Fibroblast of pulmonary artery (primary cell): ENCODE results near the gene ETV7.

Experiments used
- DNase-seq: peaks from one replicate; pipeline ENCODE4 v3.0.0-alpha.2; 2010; ENCODE audit warnings: low read depth
- H3K4me3 ChIP-seq: replicated peaks from 2 replicates; pipeline ENCODE4 v1.5.1; 2011; ENCODE audit warnings: low read depth, mild to moderate bottlenecking, control low read depth, low read length, moderate library complexity
- CTCF ChIP-seq: IDR thresholded peaks from 2 replicates; pipeline ENCODE4 v1.5.1; 2011; ENCODE audit warnings: mild to moderate bottlenecking, control low read depth, low read length, inconsistent platforms; ENCODE audit errors: missing control alignments

Gene ETV7

GRCh38 chr6:36350681-36351571 lies 36.5 kb downstream of the ETV7 start:
- TF ChIP-seq CTCF = no peak
- peak; percentile 97 for DNase-seq
- H3K4me3 ChIP-seq = no peak overlapping the region

- no peak for TF ChIP-seq CTCF
- no peak overlapping the region for H3K4me3 ChIP-seq
- peak; percentile 56 for DNase-seq
Measured at GRCh38 chr6:36350082-36350481, 37.4 kb downstream of the ETV7 start.

GRCh38 chr6:36349240-36349639 lies 38.2 kb downstream of the ETV7 start:
- DNase-seq = no peak
- TF ChIP-seq CTCF = no peak
- H3K4me3 ChIP-seq = no peak overlapping the region

GRCh38 chr6:36347621-36348020 lies 39.8 kb downstream of the ETV7 start:
- no peak overlapping the region for H3K4me3 ChIP-seq
- TF ChIP-seq CTCF = no peak
- peak; percentile 47 for DNase-seq

GRCh38 chr6:36346486-36347273 lies 40.8 kb downstream of the ETV7 start:
- H3K4me3 ChIP-seq = no peak overlapping the region
- no peak for DNase-seq
- TF ChIP-seq CTCF = no peak

GRCh38 chr6:36345681-36346466 lies 41.6 kb downstream of the ETV7 start:
- TF ChIP-seq CTCF = no peak
- peak; percentile 53 for DNase-seq
- no peak overlapping the region for H3K4me3 ChIP-seq
